Esophagus muscularis mucosa (tissue), 4 donors: ENCODE measurements around the gene CLCN7. TPM values are rescaled to one million over a fixed set of nuclear protein-coding genes. Genes with fewer than 3 reads are reported as not detected.
A peak's percentile ranks its signal among the peaks of the same experiment; 100 is the strongest.

ENCODE experiments used
- DNase-seq: peaks from one replicate; pipeline ENCODE4 v3.0.0-alpha.2; 2017; ENCODE audit errors: extremely low spot score
- H3K27ac ChIP-seq, 4 donors: fragments of 200-600 bp; sonication (generic); replicated peaks in 1 of 4; 1 replicate in 3 of 4; 2 replicates in 1 of 4; pipeline ENCODE4 v1.5.1; 2016 to 2019; ENCODE audit warnings: mild to moderate bottlenecking in 1 of 4
- H3K27me3 ChIP-seq, 4 donors: fragments of 200-600 bp; sonication (generic); one replicate each; pipeline versions ENCODE4 v1.5.1 to v1.6.0; 2016 to 2019
- H3K36me3 ChIP-seq, 4 donors: fragments of 200-600 bp; sonication (generic); one replicate each; pipeline ENCODE4 v1.5.1; 2016 to 2019
- H3K4me1 ChIP-seq, 4 donors: fragments of 200-600 bp; sonication (generic); one replicate each; pipeline ENCODE4 v1.5.1; 2016 to 2019
- H3K4me3 ChIP-seq, 4 donors: fragments of 200-600 bp; sonication (generic); 1 replicate in 2 of 4; 2 replicates in 2 of 4; pipeline ENCODE4 v1.5.1; 2016 to 2019; ENCODE audit warnings: mild to moderate bottlenecking in 4 of 4, moderate library complexity in 1 of 4
- H3K9me3 ChIP-seq, 4 donors: fragments of 200-600 bp; sonication (generic); 1 replicate in 3 of 4; 2 replicates in 1 of 4; pipeline ENCODE4 v1.5.1; 2016 to 2019
- EP300 ChIP-seq: sonication (generic); formaldehyde crosslinking; IDR thresholded peaks from one replicate; pipeline ENCODE4 v1.6.1; 2017; ENCODE audit warnings: antibody characterized with exemption
- POLR2A ChIP-seq: fragments of 450-650 bp; IDR thresholded peaks from one replicate; pipeline ENCODE4 v1.6.1; 2017; ENCODE audit warnings: antibody characterized with exemption, moderate library complexity, mild to moderate bottlenecking, low read depth
- POLR2AphosphoS5 ChIP-seq, 2 donors: sonication (generic); formaldehyde crosslinking; IDR thresholded peaks; one replicate each; pipeline ENCODE4 v1.6.1; 2017; ENCODE audit warnings: antibody characterized with exemption in 2 of 2
- WGBS: methylation state at CpG from one replicate; pipeline ENCODE4 v1.1.5; 2018; 5-methylcytosine and 5-hydroxymethylcytosine counted together
- intact Hi-C: fragments of 100-400 bp; cut with DNase I; formaldehyde crosslinking; loops from one replicate; pipeline ENCODE4 v1.15.1; 2023
- total RNA-seq, 4 donors: library from RNA; depleted of rRNA; stranded (reverse); fragments of >200 nt; gene quantifications; one replicate each; pipeline versions ENCODE4 v1.1.0 to v1.2.1, GENCODE V29; 2016
- TF ChIP-seq, protein P1 (sequence below), 3 experiments: fragments of 200-600 bp in 2 of 3; fragments of 450-650 bp in 1 of 3; sonication (generic) in 2 of 3; IDR thresholded peaks; one replicate each; pipeline ENCODE4 v1.5.1; 2017 to 2019; ENCODE audit warnings: antibody characterized with exemption in 3 of 3, mild to moderate bottlenecking in 2 of 3, moderate library complexity in 1 of 3

CLCN7 gene, protein sequence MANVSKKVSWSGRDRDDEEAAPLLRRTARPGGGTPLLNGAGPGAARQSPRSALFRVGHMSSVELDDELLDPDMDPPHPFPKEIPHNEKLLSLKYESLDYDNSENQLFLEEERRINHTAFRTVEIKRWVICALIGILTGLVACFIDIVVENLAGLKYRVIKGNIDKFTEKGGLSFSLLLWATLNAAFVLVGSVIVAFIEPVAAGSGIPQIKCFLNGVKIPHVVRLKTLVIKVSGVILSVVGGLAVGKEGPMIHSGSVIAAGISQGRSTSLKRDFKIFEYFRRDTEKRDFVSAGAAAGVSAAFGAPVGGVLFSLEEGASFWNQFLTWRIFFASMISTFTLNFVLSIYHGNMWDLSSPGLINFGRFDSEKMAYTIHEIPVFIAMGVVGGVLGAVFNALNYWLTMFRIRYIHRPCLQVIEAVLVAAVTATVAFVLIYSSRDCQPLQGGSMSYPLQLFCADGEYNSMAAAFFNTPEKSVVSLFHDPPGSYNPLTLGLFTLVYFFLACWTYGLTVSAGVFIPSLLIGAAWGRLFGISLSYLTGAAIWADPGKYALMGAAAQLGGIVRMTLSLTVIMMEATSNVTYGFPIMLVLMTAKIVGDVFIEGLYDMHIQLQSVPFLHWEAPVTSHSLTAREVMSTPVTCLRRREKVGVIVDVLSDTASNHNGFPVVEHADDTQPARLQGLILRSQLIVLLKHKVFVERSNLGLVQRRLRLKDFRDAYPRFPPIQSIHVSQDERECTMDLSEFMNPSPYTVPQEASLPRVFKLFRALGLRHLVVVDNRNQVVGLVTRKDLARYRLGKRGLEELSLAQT
- 100 to 1,000 TPM in 1 of 4 donors, 10 to 100 TPM in 3; 41.5 to 130 (median 71.9) TPM for total RNA-seq

DNA sequence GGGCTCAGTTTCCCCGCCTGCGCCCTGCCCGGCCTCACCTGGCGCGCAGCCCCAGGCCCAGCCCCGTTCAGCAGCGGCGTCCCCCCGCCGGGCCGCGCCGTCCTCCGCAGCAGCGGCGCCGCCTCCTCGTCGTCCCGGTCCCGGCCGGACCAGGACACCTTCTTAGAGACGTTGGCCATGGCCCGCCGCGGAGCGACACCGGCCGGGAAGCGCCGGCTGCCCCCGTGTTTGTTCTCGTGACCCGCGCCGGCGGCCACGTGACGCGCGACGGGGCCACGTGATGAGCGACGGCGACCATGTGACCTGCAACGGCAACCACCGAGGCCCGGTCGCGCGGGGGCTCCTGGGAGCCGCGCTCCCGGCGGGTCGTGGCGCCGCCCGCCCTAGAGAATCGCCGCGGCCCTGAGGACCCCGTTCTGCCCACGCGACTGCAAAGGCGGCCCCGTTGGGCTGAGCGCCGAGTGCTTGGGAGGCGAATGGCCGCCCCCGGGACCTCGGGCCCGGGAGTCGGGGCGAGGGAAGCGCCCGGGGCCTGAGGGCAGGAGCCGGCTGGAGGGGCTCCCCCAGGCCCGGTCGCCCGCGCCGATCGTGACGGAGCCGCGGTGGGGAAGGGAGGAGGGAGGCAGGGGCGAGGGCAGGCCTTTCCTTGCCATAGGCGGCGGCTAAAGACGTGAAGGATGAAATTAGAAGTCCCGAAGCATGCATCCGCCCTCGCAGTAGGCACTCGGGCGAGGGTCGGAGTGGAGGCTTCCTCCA lies at the start of gene CLCN7:
Gene CLCN7 (minus strand): TSS at position 233 of the 756 bp plus-strand sequence. CDS start 54 bp downstream, at position 179.
- intact Hi-C loops, result no loop called here
- H3K4me1 ChIP-seq, result peaks cover 28 to 54% (median 45%) of the 10 kb centered on the region in 4 donors
- 0% methylated on average over 31 of the region's 99 CpGs for WGBS
- no peaks in the 10 kb centered on the region for H3K9me3 ChIP-seq
- H3K36me3 ChIP-seq, result no peaks in the 10 kb centered on the region
- H3K27me3 ChIP-seq, result no peaks in the 10 kb centered on the region
- DNase-seq, result peak; percentile 98
- peak; percentile 93 for TF ChIP-seq POLR2A
- TF ChIP-seq EP300, result no peak
- TF ChIP-seq, protein P1, sequence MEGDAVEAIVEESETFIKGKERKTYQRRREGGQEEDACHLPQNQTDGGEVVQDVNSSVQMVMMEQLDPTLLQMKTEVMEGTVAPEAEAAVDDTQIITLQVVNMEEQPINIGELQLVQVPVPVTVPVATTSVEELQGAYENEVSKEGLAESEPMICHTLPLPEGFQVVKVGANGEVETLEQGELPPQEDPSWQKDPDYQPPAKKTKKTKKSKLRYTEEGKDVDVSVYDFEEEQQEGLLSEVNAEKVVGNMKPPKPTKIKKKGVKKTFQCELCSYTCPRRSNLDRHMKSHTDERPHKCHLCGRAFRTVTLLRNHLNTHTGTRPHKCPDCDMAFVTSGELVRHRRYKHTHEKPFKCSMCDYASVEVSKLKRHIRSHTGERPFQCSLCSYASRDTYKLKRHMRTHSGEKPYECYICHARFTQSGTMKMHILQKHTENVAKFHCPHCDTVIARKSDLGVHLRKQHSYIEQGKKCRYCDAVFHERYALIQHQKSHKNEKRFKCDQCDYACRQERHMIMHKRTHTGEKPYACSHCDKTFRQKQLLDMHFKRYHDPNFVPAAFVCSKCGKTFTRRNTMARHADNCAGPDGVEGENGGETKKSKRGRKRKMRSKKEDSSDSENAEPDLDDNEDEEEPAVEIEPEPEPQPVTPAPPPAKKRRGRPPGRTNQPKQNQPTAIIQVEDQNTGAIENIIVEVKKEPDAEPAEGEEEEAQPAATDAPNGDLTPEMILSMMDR (IDR thresholded peaks at IDR 0.05), result peak in 1 of 3 experiments; percentile 26
- peak; percentile 95 to 97 for TF ChIP-seq POLR2AphosphoS5 (IDR thresholded peaks at IDR 0.05)
- H3K4me3 ChIP-seq, result peak within 1 kb of the TSS; percentile 75 to 96 (median 94)
- H3K27ac ChIP-seq, result peak within 1 kb of the TSS; percentile 84 to 96 (median 92)

DNA sequence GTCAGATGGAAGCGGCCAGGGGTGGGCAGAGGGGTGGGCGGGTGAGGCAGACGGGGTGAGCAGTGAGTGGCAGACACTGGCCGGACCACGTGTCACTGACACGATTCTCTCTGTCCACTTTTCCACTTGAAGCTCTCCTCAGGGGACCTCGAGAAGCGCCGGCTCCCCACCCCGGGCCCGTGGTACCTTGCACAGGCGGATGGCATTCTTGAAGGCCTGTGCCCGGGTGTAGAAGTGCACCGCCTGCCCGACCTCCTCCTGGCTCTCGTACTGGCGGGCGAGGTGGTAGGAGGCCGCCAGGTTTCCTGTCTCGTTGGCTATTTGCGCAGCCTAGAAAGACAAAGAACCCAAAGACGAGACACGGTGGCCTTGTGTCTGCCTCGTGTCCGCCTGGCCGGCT lies 49.5 kb upstream of the CLCN7 start:
- intact Hi-C loops, result no loop called here
- no peak for DNase-seq
- H3K27me3 ChIP-seq, result no peaks in the 10 kb centered on the region
- H3K36me3 ChIP-seq, result peaks cover 12 to 59% (median 38%) of the 10 kb centered on the region in 4 donors
- TF ChIP-seq POLR2AphosphoS5 (IDR thresholded peaks at IDR 0.05) (no peak), EP300 (no peak)
- H3K9me3 ChIP-seq, result no peaks in the 10 kb centered on the region
- H3K4me3 ChIP-seq, result no peak overlapping the region
- peaks cover 15 to 24% (median 19%) of the 10 kb centered on the region in 4 donors for H3K4me1 ChIP-seq
- H3K27ac ChIP-seq, result no peak overlapping the region
- WGBS, result 95% methylated on average over 21 of the region's 26 CpGs

DNA sequence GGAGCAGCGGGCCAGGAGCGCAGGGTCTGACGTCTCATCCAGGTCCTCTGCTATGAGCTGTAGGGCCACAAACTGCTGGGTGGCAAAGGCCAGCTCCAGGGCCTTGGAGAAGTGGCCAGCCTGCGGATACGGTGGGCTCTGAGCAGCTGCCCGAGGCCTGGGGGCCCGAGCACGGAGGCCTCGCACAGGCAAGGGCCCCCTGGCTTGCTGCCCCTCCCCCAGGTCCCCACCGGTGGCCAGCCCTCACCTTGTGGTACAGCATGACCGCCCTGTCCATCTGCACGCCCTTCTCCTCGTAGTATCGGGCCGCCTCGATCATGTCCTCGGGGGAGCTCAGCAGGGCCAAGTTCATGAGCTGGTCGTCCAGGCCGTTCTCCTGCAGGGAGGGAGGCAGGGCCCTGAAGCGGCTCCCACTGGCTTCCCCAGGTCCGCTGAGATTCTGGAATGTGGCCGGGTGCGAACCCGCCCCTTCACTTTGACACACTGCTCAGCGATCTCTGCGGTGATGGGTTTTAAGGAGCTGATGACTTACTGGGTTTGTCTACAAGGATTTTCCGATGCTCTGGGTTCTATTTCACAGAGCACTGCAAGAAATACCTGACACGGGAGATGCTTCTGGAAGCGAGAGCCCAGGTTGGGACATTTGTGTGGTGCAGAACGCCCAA lies 48.9 kb upstream of the CLCN7 start:
- WGBS, result 89% methylated on average over 20 of the region's 30 CpGs
- Histone ChIP-seq H3K4me3 (no peak overlapping the region), H3K36me3 (peaks cover 12 to 66% (median 41%) of the 10 kb centered on the region in 4 donors), H3K4me1 (peaks cover 15 to 19% (median 16%) of the 10 kb centered on the region in 4 donors), H3K27me3 (no peaks in the 10 kb centered on the region), H3K27ac (no peak overlapping the region), H3K9me3 (no peaks in the 10 kb centered on the region)
- DNase-seq, result no peak
- TF ChIP-seq POLR2AphosphoS5 (IDR thresholded peaks at IDR 0.05) (no peak), EP300 (no peak), POLR2A (no peak)
- TF ChIP-seq, protein P1 (IDR thresholded peaks at IDR 0.05), result no peak
- intact Hi-C loops, result no loop called here

DNA sequence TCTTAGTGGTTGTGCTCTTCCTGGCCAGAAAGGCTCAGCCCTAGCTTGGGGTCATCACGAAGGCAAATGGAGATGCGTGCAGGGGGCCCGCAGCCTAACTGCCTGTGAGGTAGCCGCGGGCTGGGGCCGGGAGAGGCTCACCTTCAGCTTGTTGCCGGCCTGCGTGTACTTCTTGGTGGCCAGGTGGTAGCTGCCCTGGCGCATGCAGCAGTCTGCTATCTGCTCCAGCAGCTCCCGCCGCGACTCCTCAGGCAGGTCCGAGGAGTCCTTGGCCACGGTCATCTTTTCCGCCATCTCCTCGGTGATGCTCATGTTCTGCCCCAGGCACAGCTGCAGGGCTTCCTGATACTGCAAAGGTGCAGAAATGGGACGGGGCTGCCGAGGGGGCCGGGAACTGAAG lies 45.6 kb upstream of the CLCN7 start:
- H3K9me3 ChIP-seq, result peaks cover 0 to 1% (median 0%) of the 10 kb centered on the region in 4 donors
- H3K4me1 ChIP-seq, result no peaks in the 10 kb centered on the region
- H3K36me3 ChIP-seq, result peaks cover 12 to 78% (median 45%) of the 10 kb centered on the region in 4 donors
- H3K27me3 ChIP-seq, result no peaks in the 10 kb centered on the region
- TF ChIP-seq POLR2A (no peak), EP300 (no peak), POLR2AphosphoS5 (IDR thresholded peaks at IDR 0.05) (no peak)
- TF ChIP-seq, protein P1 (IDR thresholded peaks at IDR 0.05), result no peak
- H3K27ac ChIP-seq, result no peak overlapping the region
- H3K4me3 ChIP-seq, result no peak overlapping the region
- intact Hi-C loops, result no loop called here
- 96% methylated on average over 13 of the region's 19 CpGs for whole genome bisulfite sequencing
- DNase-seq, result no peak
